Endothelial cell of umbilical vein (primary cell): ENCODE results near the gene ATP8A2. TPM values are rescaled to one million over a fixed set of nuclear protein-coding genes. Genes with fewer than 3 reads are reported as not detected.

Experiments
- BruUV-seq: library from RNA; stranded (reverse); fragments of 400-500 nt; replicated peaks from 2 replicates; lab custom pipeline; 2021; lab: Mats Ljungman, UMichigan
- CTCF ChIA-PET: fragments of 300-600, 350-600 bp; sonication (Branson Sonifier 250); formaldehyde crosslinking; loops from one replicate; lab custom pipeline; 2021; ENCODE audit warnings: antibody characterized with exemption, inconsistent platforms; lab: Charles Lee
- POLR2A ChIA-PET: fragments of 300-600, 350-600 bp; sonication (Branson Sonifier 250); formaldehyde crosslinking; loops from one replicate; lab custom pipeline; 2021; ENCODE audit warnings: antibody characterized with exemption, inconsistent platforms; lab: Charles Lee
- DNase-seq: peaks from one replicate; pipeline ENCODE4 v3.0.0-alpha.2; 2011; ENCODE audit warnings: low read depth, low spot score
- FAIRE-seq: peaks from 2 replicates; lab custom pipeline; 2011; peaks lifted over from hg19 to GRCh38; lab: Jason Lieb, UNC
- H2AFZ ChIP-seq: 2 replicates; pipeline ENCODE4 v1.6.0; 2012; ENCODE audit warnings: low read depth, low read length, control low read depth, inconsistent platforms
- H3K27ac ChIP-seq: 2 replicates; pipeline ENCODE4 v1.5.1; 2011; ENCODE audit warnings: low read depth, mild to moderate bottlenecking, control low read depth, low read length, moderate library complexity; ENCODE audit not compliant: insufficient read depth
- H3K27me3 ChIP-seq, 2 experiments: 2 replicates each; pipeline versions ENCODE4 v1.6.0 to v1.6.1; 2011; ENCODE audit warnings: low read length in 2 of 2, mixed read lengths in 1 of 2; ENCODE audit not compliant: control insufficient read depth in 2 of 2, insufficient read depth in 2 of 2
- H3K36me3 ChIP-seq, 2 experiments: 2 replicates in 1 of 2; 3 replicates in 1 of 2; pipeline ENCODE4 v1.5.1; 2011; ENCODE audit warnings: low read length in 2 of 2, mild to moderate bottlenecking in 1 of 2, moderate library complexity in 1 of 2; ENCODE audit not compliant: control insufficient read depth in 2 of 2, insufficient read depth in 2 of 2; ENCODE audit errors: extremely low read depth in 1 of 2
- H3K4me1 ChIP-seq: 3 replicates; pipeline ENCODE4 v1.5.1; 2011; ENCODE audit warnings: mild to moderate bottlenecking, low read length; ENCODE audit not compliant: control insufficient read depth, insufficient read depth; ENCODE audit errors: extremely low read depth
- H3K4me2 ChIP-seq: 2 replicates; pipeline ENCODE4 v1.6.1; 2011; ENCODE audit warnings: low read length, control low read depth, mixed read lengths; ENCODE audit not compliant: insufficient read depth
- H3K4me3 ChIP-seq, 3 experiments: fragments of 200-600 bp in 1 of 3; sonication (generic), shearing (Covaris generic) in 1 of 3; replicated peaks in 1 of 3; 2 replicates each; pipeline ENCODE4 v1.5.1; 2011 to 2016; ENCODE audit warnings: control low read depth in 3 of 3, low read length in 3 of 3, mild to moderate bottlenecking in 2 of 3, inconsistent platforms in 1 of 3, low read depth in 1 of 3, moderate library complexity in 1 of 3; ENCODE audit not compliant: insufficient read depth in 1 of 3
- H3K79me2 ChIP-seq: 2 replicates; pipeline ENCODE4 v1.6.0; 2012; ENCODE audit warnings: low read length, inconsistent platforms; ENCODE audit not compliant: control insufficient read depth, insufficient read depth
- H3K9ac ChIP-seq: replicated peaks from 2 replicates; pipeline ENCODE3; 2011; ENCODE audit warnings: low read length, control low read depth; ENCODE audit not compliant: insufficient read depth; ENCODE audit errors: extremely low read depth
- H3K9me1 ChIP-seq: replicated peaks from 3 replicates; pipeline ENCODE4 v1.6.0; 2011; ENCODE audit warnings: mild to moderate bottlenecking, low read length; ENCODE audit not compliant: control insufficient read depth, insufficient read depth; ENCODE audit errors: extremely low read depth
- H3K9me3 ChIP-seq: replicated peaks from 2 replicates; pipeline ENCODE4 v1.5.1; 2012; ENCODE audit warnings: low read length, inconsistent platforms; ENCODE audit not compliant: control insufficient read depth, insufficient read depth
- H4K20me1 ChIP-seq: replicated peaks from 2 replicates; pipeline ENCODE3; 2011; ENCODE audit warnings: mild to moderate bottlenecking, low read length; ENCODE audit not compliant: control insufficient read depth, insufficient read depth; ENCODE audit errors: extremely low read depth
- EZH2 ChIP-seq: IDR thresholded peaks from 2 replicates; pipeline ENCODE4 v1.6.1; 2012; ENCODE audit warnings: borderline replicate concordance, low read depth, mild to moderate bottlenecking, moderate library complexity, low read length, inconsistent platforms; ENCODE audit not compliant: severe bottlenecking
- FOS ChIP-seq: IDR thresholded peaks from 2 replicates; pipeline ENCODE4 v1.6.1; 2011; ENCODE audit warnings: mild to moderate bottlenecking, low read length, moderate library complexity, borderline replicate concordance; ENCODE audit not compliant: insufficient read depth
- GATA2 ChIP-seq: IDR thresholded peaks from 2 replicates; pipeline ENCODE4 v1.7.0; 2011; ENCODE audit warnings: low read depth, mild to moderate bottlenecking, moderate library complexity, mixed read lengths, low read length; ENCODE audit not compliant: insufficient read length, insufficient read depth
- JUN ChIP-seq: IDR thresholded peaks from 2 replicates; pipeline ENCODE4 v1.6.1; 2011; ENCODE audit warnings: borderline replicate concordance, low read depth; ENCODE audit not compliant: insufficient read length, insufficient read depth
- MAX ChIP-seq: IDR thresholded peaks from 2 replicates; pipeline ENCODE4 v1.6.1; 2011; ENCODE audit not compliant: insufficient read depth, insufficient read length
- MYC ChIP-seq: IDR thresholded peaks from one replicate; pipeline ENCODE4 v1.6.1; 2011; ENCODE audit warnings: mild to moderate bottlenecking, low read depth, low read length
- POLR2A ChIP-seq: IDR thresholded peaks from 2 replicates; pipeline ENCODE4 v1.6.1; 2012; ENCODE audit warnings: low read depth, mild to moderate bottlenecking, control low read depth, low read length
- POLR2AphosphoS5 ChIP-seq: IDR thresholded peaks from 2 replicates; pipeline ENCODE4 v1.6.1; 2012; ENCODE audit warnings: low read depth, mild to moderate bottlenecking, control low read depth, low read length, moderate library complexity; ENCODE audit not compliant: insufficient read depth
- dilution Hi-C: fragments of 300-500 bp; cut with MboI; formaldehyde crosslinking; loops from one replicate; pipeline ENCODE4 v1.15.0; 2019; ENCODE audit warnings: low sequenced_read_pairs; ENCODE audit not compliant: extremely low pct_ligation_motif_present
- intact Hi-C: fragments of 100-400 bp; cut with micrococcal nuclease; formaldehyde crosslinking; loops from one replicate; pipeline ENCODE4 v1.10.0; 2022
- polyA plus RNA-seq, 4 experiments: library from polyadenylated mRNA; depleted of rRNA in 3 of 4; stranded (reverse) in 3 of 4; unstranded in 1 of 4; fragments of >200 nt; gene quantifications; 2 replicates each; pipeline versions ENCODE4 v1.2.1 to v1.2.3, GENCODE V29; 2011 to 2012; ENCODE audit warnings: missing spikeins in 1 of 4
- total RNA-seq: library from RNA; stranded (reverse); gene quantifications from 2 replicates; pipeline ENCODE4 v1.2.3, GENCODE V29; 2021
- TF ChIP-seq, protein P1 (sequence below), 2 donors: IDR thresholded peaks; 1 replicate in 1 of 2; 2 replicates in 1 of 2; pipeline ENCODE4 v1.5.1; 2011; ENCODE audit warnings: low read length in 2 of 2, mild to moderate bottlenecking in 2 of 2, moderate library complexity in 2 of 2, control low read depth in 1 of 2, inconsistent platforms in 1 of 2, low read depth in 1 of 2; ENCODE audit not compliant: insufficient read depth in 1 of 2; ENCODE audit errors: extremely low read depth in 1 of 2

Gene ATP8A2
- total and polyA plus RNA-seq, 2 donors (not counting 3 experiments of a cell fraction or from before 2014, with no cell fraction given), result 0.11 to 0.49 TPM

- Histone ChIP-seq H3K9ac (no peak overlapping the region), H3K4me3 (no peak overlapping the region), H2AFZ (no peak overlapping the region), H3K4me2 (no peak overlapping the region), H3K27ac (no peak overlapping the region), H3K4me1 (no peaks in the 10 kb centered on the region), H3K79me2 (no peaks in the 10 kb centered on the region), H3K9me3 (no peaks in the 10 kb centered on the region), H3K27me3 (no peaks in the 10 kb centered on the region), H3K36me3 (no peaks in the 10 kb centered on the region), H3K9me1 (no peaks in the 10 kb centered on the region), H4K20me1 (no peaks in the 10 kb centered on the region)
- POLR2A ChIA-PET, result no interaction called here
- BruUV-seq, result no TSS peak
- TF ChIP-seq JUN (no peak), FOS (no peak), POLR2AphosphoS5 (no peak), MYC (no peak), EZH2 (no peak)
- TF ChIP-seq, protein P1, sequence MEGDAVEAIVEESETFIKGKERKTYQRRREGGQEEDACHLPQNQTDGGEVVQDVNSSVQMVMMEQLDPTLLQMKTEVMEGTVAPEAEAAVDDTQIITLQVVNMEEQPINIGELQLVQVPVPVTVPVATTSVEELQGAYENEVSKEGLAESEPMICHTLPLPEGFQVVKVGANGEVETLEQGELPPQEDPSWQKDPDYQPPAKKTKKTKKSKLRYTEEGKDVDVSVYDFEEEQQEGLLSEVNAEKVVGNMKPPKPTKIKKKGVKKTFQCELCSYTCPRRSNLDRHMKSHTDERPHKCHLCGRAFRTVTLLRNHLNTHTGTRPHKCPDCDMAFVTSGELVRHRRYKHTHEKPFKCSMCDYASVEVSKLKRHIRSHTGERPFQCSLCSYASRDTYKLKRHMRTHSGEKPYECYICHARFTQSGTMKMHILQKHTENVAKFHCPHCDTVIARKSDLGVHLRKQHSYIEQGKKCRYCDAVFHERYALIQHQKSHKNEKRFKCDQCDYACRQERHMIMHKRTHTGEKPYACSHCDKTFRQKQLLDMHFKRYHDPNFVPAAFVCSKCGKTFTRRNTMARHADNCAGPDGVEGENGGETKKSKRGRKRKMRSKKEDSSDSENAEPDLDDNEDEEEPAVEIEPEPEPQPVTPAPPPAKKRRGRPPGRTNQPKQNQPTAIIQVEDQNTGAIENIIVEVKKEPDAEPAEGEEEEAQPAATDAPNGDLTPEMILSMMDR (IDR thresholded peaks at IDR 0.05; ENCODE audit: extremely low read depth in 1 of 2, insufficient read depth in 1 of 2, low read depth in 1 of 2, low read length in 2 of 2), result no peak
- no peak for DNase-seq
- intact Hi-C loops, result no loop called here
- no peak for FAIRE-seq
- dilution Hi-C loops, result no loop called here
- CTCF ChIA-PET, result no interaction called here
Measured at GRCh38 chr13:25422153-25422552, 50.4 kb downstream of the ATP8A2 start.

DNA sequence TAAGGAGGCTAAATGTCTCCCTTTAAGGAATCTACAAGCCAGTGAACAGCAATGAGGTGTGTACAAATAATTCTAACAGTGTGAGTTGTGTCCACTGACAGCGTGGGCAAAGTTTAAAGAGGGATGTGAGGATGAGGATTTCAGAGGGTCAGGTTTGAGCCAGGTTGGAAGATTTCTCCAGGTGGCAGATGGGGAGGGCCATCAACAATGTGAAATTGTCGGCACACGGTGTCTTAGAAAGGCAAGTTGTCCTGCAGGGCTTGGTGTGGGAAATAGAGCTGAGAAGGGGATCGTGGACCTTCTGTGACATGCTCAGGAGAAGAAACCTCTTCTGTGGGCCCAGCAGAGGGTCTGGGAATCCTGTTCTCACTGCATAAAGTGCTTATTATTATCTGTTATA is 52.1 kb downstream of the ATP8A2 start:
- TF ChIP-seq, protein P1 (IDR thresholded peaks at IDR 0.05; ENCODE audit: extremely low read depth in 1 of 2, insufficient read depth in 1 of 2, low read depth in 1 of 2, low read length in 2 of 2), result no peak
- no peak for TF ChIP-seq GATA2
- TF ChIP-seq JUN, result no peak
- no peak for TF ChIP-seq FOS
- no peak for TF ChIP-seq POLR2AphosphoS5
- TF ChIP-seq POLR2A, result no peak
- TF ChIP-seq MYC, result no peak
- no peak for TF ChIP-seq MAX
- TF ChIP-seq EZH2, result no peak
- Histone ChIP-seq H3K36me3 (no peaks in the 10 kb centered on the region), H4K20me1 (no peaks in the 10 kb centered on the region), H3K4me1 (no peaks in the 10 kb centered on the region), H3K9me1 (no peaks in the 10 kb centered on the region), H3K79me2 (no peaks in the 10 kb centered on the region), H3K9me3 (no peaks in the 10 kb centered on the region), H3K27ac (no peak overlapping the region), H3K4me2 (no peak overlapping the region), H3K9ac (no peak overlapping the region), H2AFZ (no peak overlapping the region), H3K27me3 (no peaks in the 10 kb centered on the region), H3K4me3 (no peak overlapping the region)
- ChIA-PET POLR2A (no interaction called here), CTCF (no interaction called here)
- BruUV-seq, result no TSS peak
- intact Hi-C loops, result no loop called here
- dilution Hi-C loops, result no loop called here
- FAIRE-seq (no peak), DNase-seq (no peak)
